CD4-positive, alpha-beta T cell treated with Interferon alpha-2 for 1 hour (primary cell): ENCODE data around the gene CELF2.
A peak's percentile ranks its signal among the peaks of the same experiment; 100 is the strongest.
"Not testable (repeated sequence)": the region's sequence is repeated elsewhere in the genome, so short reads cannot be mapped to it uniquely, and the experiment has no call there.

Source experiments
- DNase-seq, 2 donors: peaks; one replicate each; pipeline ENCODE4 v3.0.0-alpha.2; 2020 to 2022

The CELF2 gene

GRCh38 chr10:11177926-11178471 is 160.3 kb downstream of the CELF2 start:
- DNase-seq: peak; percentile 15 to 54

DNA sequence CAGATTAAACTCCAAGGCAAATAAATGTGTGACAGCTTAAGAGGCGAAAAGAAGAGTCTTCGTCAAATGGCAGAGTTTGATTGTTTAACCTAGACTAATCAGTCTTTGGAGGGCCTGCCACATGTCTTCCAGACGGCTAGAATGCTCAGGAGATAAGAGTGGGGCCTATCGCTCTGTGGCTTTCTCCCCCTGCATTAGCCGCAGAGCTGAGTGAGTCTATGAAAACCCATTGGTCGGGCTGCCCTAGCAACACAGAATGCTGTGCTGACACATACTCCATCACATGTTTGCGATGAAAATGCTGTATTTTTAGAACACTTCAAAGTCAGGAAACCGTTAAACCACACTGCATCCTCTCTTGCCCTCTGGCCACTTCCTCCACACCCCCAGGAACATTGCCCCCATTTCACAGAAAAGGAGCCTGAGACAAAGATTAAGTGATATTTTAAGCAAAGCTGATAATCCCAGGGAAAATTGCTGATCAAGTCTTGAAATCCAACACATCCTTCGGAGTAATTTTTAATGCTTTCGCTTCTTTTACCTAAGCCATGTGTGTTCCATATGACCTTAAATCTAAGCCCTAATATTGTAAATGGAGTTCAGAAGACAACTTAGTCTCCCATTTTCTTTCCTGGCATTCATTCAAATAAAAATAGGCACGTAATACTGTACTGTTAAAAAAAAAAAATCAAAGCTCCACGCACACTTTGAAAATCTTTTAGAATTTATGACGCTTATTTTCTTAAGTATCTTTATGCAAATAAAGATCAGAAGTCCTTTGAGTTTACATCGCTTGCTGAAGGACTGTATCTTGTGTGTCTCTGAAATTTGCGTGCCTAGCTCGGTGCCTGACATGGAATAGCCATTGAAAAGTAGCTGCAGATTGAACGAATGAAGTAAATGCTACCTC is 161.2 kb downstream of the CELF2 start:
- DNase-seq: peak; percentile 89 to 95

DNA sequence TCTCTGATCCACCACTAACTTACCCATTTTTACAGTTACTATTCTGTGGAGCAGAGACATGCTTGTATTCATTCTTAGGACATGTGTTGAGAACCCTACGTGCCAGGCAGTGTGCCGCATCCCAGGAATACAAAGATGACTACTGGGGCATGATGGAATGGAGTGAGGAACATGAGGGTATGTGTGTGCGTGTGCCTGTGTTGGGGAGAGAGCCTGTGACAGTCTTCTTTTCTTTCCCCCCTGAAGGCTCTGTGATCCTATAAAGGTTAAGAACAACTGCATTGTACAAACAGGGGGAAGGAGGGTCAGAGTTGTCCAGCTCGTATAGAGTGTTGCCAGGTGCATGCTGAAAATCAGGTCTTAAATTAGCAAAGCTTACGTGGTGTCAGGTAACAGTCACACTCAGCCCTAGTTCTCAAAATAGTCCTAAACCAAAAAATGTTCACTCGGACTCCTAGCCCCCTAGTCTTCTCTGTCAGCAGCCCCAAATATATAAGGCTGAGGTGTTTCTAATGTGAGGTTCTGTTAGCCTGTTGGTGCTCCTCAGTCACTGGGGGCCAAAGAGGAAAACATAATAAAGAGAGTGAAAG is 161.9 kb downstream of the CELF2 start:
- no peak for DNase-seq

DNA sequence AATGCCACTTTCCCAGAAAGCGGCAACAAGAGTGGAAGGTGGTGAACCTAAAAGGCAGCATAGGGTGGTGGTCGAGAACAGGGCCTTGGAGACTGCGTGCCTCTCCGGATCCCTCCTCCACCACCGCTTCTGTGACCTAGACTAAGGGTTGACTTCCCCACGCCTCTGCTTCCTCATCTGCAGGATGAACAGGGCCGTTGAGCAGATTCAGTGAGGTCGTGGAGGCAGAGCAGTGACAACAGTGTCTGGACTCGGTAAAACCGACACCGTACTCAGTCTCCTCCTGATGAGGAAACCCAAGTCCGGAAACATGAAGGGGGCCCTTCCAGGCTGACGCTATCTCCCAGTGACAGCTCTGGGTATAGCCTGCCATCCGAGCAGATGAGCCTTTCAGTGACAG is 162.6 kb downstream of the CELF2 start:
- DNase-seq: peak; percentile 77 to 85

GRCh38 chr10:11181978-11182377 is 164.3 kb downstream of the CELF2 start:
- DNase-seq: no peak

GRCh38 chr10:11183015-11183414 is 165.3 kb downstream of the CELF2 start:
- peak; percentile 48 to 74 for DNase-seq

DNA sequence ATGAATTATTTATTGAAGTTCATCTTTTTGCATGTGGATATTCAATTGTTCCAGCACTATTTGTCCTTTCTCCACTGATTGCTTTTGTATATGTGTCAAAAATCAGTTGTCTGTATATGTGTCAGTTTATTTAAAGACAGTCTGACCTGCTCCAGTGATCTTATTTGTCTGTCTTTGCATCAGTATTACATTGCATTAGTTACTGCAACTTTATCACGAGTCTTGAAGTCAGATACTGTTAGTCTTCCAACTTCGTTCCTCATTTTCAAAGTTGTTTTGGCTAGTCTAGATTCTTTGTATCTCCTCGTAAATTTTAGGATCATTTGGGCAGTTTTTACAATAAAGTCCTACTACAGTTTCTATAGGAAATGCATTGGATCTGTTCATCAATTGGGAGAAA is 166.4 kb downstream of the CELF2 start:
- no peak for DNase-seq

GRCh38 chr10:11185128-11185665 is 167.5 kb downstream of the CELF2 start:
- DNase-seq: not testable (repeated sequence)

- no peak for DNase-seq
These were observed 168.7 kb downstream of the CELF2 start for GRCh38 chr10:11186374-11186773.

DNA sequence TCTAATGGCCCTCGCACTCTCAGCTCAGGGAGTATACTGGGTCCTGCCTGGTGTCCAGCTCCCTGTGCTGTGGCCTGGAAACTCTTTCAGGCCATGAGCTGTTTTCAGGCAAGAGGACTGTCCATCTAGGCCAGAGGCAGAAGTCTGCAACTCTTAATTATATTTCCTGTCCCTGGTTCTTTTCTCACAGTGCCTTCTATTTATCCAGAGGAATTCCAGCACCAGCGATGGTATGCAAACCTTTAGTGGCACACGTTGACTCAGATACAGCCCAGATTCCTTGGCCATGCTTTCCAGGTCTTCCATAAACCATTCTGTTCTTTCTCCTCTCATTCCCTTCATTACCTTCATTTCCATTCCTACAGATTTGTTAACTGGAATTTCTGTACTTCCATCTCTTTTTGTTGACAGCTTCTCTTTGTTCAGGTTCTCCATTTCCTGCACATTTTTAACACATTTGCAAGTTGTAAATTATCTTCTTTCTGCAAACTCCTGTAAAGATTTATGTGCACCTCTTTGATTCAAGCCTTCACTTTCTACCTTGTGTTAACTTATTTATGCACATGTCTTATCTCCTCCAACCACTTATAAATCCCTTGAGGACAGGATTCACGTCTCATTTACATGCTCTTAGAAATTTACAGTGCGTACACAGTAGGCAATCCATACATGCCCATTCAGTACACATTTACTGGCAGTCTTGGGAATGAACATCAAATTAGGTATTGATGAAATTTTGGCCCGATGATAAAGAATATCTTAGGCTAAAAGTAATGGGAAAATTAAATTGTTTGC is 172.1 kb downstream of the CELF2 start:
- no peak for DNase-seq

- no peak for DNase-seq
These were observed 173.5 kb downstream of the CELF2 start for GRCh38 chr10:11191190-11191589.

- no peak for DNase-seq
These were observed 174.0 kb downstream of the CELF2 start for GRCh38 chr10:11191678-11192077.

- no peak for DNase-seq
These were observed 174.8 kb downstream of the CELF2 start for GRCh38 chr10:11192304-11193000.

GRCh38 chr10:11193001-11193551 is 175.4 kb downstream of the CELF2 start:
- DNase-seq: no peak

DNA sequence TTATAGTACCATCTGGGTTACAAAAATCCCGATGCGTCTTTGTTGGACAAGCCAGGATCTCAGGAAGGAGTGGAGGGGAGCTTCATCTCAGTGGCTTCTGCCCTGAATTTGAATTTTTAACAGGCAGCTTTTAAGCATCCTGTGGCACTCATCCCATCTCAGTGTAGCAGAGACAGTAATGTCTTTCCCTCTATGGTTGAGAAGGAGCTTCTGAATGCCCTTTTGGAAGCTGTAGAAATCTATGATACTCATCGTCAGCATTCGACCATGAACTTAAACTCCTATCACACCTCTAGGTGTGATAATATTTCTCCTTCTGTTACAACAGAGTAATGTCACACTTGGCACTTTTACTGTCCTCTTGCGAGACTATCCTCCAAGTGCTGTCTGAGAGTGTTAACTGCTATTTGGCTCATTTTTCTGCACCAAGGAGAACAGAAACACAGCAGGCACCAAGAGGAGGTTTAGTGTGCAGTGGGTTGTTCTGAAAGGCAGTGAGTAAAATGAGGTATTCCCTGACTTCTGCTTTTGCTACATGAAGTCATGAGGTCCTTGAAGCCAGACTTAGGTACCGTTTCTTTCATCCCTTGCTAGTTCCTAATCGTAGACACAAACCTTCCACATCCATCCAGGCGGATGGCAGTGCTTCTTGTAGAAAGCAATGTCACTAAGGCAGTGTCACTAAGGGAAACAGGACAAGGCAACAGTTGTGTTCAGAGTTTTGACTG is 177.4 kb downstream of the CELF2 start:
- DNase-seq: no peak

- no peak for DNase-seq
These were observed 178.0 kb downstream of the CELF2 start for GRCh38 chr10:11195623-11196022.

GRCh38 chr10:11197266-11197712 is 179.6 kb downstream of the CELF2 start:
- DNase-seq: peak in 1 of 2 donors; percentile 41

DNA sequence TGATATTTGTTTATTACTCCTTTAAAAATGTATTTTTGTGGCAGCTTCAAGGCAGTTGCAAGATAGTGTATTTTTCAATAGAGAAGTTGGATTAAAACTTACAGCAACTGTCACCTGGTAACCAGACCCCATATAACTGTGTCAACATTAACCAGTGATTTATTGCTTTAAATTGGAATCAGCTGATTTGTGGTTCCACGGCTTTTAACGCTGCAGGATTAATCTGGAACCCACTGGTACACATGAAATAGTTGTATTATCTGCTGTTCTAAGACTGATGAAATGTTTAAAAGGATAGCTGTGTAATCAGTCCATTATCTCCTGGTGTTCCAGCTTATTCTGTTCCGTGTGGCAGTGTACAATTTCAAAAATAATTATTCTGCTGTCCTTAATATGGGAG is 180.2 kb downstream of the CELF2 start:
- DNase-seq: no peak

DNA sequence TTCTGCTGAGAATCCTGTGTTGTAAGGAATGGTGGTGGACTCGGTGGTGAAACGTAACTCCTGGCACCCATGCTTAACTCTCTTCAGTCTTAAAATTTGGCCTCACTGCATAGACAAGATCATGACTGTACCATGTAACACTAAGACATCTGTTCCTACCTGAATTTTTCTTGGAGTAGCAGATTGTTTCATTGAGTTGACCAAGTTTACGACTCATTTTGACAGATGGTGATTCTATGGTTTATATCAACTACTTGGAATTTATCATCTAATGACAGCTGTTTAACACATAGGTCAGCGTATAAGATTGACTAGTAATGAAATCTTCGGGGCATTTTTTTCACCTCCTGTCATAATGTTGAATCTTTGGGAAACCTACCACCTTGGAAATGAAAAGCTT is 184.2 kb downstream of the CELF2 start:
- no peak for DNase-seq

DNA sequence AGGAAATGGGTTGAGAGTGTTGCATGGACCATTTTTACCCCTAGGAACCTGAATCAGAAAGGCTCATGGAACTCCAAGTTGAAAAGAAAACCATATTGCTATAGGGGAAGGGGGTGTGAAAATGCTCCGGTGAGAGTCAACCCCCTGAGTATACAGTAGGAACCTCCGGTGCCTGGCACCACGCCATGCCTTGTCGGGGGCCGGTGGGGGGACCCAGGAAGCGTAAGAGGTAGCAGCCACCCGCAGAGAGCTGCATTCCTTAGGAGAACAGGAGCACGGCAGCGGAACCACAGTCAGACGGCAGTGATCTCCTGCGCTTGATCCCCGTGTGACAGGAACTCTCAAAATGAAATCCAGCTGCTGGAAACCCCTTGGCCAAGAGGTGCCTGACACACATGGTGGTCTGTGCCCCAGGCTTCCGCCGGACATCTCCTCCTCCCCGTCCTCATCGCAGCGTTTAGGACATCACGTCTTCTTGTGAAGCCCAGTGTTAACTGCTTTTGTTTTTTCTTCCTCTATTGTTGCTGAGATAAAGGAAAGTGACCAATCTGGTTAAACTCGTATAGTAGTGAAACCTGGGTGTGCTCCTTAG is 186.8 kb downstream of the CELF2 start:
- DNase-seq: no peak
